Forelimb muscle (tissue), 1 donor: ENCODE measurements around the gene EXD2. TPM values are rescaled to one million over a fixed set of nuclear protein-coding genes. Genes with fewer than 3 reads are reported as not detected.
"Not testable (repeated sequence)": the region's sequence is repeated elsewhere in the genome, so short reads cannot be mapped to it uniquely, and the experiment has no call there.

Experiments
- DNase-seq: peaks from one replicate; pipeline ENCODE4 v3.0.0-alpha.2; 2013; ENCODE audit warnings: low read depth
- polyA plus RNA-seq: library from polyadenylated mRNA; unstranded; fragments of 120-200 nt; gene quantifications from one replicate; pipeline ENCODE4 v1.2.1, GENCODE V29; 2013; ENCODE audit not compliant: insufficient read length

EXD2 gene
- polyA plus RNA-seq, 1 donor, result 14.0 TPM

GRCh38 chr14:69280746-69281291 lies 89.5 kb downstream of the EXD2 start:
- DNase-seq, result no peak

- no peak for DNase-seq
Observed at GRCh38 chr14:69281450-69282169, 90.3 kb downstream of the EXD2 start.

- no peak for DNase-seq
Observed at GRCh38 chr14:69282448-69282847, 91.2 kb downstream of the EXD2 start.

- no peak for DNase-seq
Observed at GRCh38 chr14:69284170-69284569, 92.9 kb downstream of the EXD2 start.

- DNase-seq, result no peak
Observed at GRCh38 chr14:69285661-69286255, 94.5 kb downstream of the EXD2 start.

GRCh38 chr14:69287098-69288010 lies 96.1 kb downstream of the EXD2 start:
- DNase-seq, result no peak

GRCh38 chr14:69288011-69288771 lies 96.9 kb downstream of the EXD2 start:
- no peak for DNase-seq

GRCh38 chr14:69288956-69289705 lies 97.8 kb downstream of the EXD2 start:
- no peak for DNase-seq

- DNase-seq, result no peak
Observed at GRCh38 chr14:69289811-69290520, 98.7 kb downstream of the EXD2 start.

- not testable (repeated sequence) for DNase-seq
Observed at GRCh38 chr14:69290881-69291280, 99.6 kb downstream of the EXD2 start.

GRCh38 chr14:69291396-69291795 lies 100.1 kb downstream of the EXD2 start:
- DNase-seq, result no peak

- no peak for DNase-seq
Observed at GRCh38 chr14:69291891-69292561, 100.7 kb downstream of the EXD2 start.

Other genes with a start within 250 kb of the EXD2 start
- 38.3 TPM for gene ACTN1, start 212.2 kb upstream of the EXD2 start, polyA plus RNA-seq
- gene DCAF5, start 38.4 kb upstream of the EXD2 start, polyA plus RNA-seq, result 44.0 TPM
- gene GALNT16, start 68.7 kb downstream of the EXD2 start, polyA plus RNA-seq, result 24.1 TPM
- gene ERH, start 206.8 kb downstream of the EXD2 start, polyA plus RNA-seq, result 137 TPM
- 27.7 TPM for gene SLC39A9, start 207.2 kb downstream of the EXD2 start, polyA plus RNA-seq